ENCODE results near the gene ZNF398.

DNA sequence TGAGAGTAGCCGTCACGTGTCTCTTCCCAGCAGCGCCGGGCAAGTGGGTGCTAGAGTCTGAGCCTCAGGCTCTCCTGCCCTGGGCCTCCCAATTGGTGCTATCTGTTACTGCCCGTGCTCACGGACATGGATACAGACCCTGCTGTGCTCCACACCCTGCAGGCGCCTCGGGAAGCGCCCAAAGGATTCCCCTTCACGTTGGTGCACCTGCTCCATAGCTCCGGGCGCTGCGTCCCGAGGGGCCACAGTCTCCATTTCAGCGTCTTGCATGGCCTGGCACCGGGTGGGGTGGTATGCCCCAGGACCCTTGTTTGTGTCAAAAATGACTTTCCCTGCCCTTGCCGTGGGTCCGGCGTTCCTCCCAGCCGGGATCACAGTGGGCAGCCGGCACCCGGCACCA is 78.4 kb downstream of the ZNF398 start:
- TF ChIP-seq, protein P1, sequence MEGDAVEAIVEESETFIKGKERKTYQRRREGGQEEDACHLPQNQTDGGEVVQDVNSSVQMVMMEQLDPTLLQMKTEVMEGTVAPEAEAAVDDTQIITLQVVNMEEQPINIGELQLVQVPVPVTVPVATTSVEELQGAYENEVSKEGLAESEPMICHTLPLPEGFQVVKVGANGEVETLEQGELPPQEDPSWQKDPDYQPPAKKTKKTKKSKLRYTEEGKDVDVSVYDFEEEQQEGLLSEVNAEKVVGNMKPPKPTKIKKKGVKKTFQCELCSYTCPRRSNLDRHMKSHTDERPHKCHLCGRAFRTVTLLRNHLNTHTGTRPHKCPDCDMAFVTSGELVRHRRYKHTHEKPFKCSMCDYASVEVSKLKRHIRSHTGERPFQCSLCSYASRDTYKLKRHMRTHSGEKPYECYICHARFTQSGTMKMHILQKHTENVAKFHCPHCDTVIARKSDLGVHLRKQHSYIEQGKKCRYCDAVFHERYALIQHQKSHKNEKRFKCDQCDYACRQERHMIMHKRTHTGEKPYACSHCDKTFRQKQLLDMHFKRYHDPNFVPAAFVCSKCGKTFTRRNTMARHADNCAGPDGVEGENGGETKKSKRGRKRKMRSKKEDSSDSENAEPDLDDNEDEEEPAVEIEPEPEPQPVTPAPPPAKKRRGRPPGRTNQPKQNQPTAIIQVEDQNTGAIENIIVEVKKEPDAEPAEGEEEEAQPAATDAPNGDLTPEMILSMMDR (IDR thresholded peaks at IDR 0.05; ENCODE audit: poor library complexity, severe bottlenecking): no peak
- TF ChIP-seq EZH2 (IDR thresholded peaks at IDR 0.05; ENCODE audit: borderline replicate concordance, insufficient read depth, low read length, poor library complexity, severe bottlenecking) (no peak), SMC3 (conservative IDR thresholded peaks at IDR 0.05; ENCODE audit: poor library complexity) (no peak), TAF1 (IDR thresholded peaks at IDR 0.05; ENCODE audit: low read depth) (no peak)
- TF ChIP-seq, protein P2, sequence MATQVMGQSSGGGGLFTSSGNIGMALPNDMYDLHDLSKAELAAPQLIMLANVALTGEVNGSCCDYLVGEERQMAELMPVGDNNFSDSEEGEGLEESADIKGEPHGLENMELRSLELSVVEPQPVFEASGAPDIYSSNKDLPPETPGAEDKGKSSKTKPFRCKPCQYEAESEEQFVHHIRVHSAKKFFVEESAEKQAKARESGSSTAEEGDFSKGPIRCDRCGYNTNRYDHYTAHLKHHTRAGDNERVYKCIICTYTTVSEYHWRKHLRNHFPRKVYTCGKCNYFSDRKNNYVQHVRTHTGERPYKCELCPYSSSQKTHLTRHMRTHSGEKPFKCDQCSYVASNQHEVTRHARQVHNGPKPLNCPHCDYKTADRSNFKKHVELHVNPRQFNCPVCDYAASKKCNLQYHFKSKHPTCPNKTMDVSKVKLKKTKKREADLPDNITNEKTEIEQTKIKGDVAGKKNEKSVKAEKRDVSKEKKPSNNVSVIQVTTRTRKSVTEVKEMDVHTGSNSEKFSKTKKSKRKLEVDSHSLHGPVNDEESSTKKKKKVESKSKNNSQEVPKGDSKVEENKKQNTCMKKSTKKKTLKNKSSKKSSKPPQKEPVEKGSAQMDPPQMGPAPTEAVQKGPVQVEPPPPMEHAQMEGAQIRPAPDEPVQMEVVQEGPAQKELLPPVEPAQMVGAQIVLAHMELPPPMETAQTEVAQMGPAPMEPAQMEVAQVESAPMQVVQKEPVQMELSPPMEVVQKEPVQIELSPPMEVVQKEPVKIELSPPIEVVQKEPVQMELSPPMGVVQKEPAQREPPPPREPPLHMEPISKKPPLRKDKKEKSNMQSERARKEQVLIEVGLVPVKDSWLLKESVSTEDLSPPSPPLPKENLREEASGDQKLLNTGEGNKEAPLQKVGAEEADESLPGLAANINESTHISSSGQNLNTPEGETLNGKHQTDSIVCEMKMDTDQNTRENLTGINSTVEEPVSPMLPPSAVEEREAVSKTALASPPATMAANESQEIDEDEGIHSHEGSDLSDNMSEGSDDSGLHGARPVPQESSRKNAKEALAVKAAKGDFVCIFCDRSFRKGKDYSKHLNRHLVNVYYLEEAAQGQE (IDR thresholded peaks at IDR 0.05; ENCODE audit: borderline replicate concordance): no peak
